ENCODE data around the gene SLAIN2.
A peak's percentile ranks its signal among the peaks of the same experiment; 100 is the strongest.
"Not testable (repeated sequence)": the region's sequence is repeated elsewhere in the genome, so short reads cannot be mapped to it uniquely, and the experiment has no call there.

The SLAIN2 gene

DNA sequence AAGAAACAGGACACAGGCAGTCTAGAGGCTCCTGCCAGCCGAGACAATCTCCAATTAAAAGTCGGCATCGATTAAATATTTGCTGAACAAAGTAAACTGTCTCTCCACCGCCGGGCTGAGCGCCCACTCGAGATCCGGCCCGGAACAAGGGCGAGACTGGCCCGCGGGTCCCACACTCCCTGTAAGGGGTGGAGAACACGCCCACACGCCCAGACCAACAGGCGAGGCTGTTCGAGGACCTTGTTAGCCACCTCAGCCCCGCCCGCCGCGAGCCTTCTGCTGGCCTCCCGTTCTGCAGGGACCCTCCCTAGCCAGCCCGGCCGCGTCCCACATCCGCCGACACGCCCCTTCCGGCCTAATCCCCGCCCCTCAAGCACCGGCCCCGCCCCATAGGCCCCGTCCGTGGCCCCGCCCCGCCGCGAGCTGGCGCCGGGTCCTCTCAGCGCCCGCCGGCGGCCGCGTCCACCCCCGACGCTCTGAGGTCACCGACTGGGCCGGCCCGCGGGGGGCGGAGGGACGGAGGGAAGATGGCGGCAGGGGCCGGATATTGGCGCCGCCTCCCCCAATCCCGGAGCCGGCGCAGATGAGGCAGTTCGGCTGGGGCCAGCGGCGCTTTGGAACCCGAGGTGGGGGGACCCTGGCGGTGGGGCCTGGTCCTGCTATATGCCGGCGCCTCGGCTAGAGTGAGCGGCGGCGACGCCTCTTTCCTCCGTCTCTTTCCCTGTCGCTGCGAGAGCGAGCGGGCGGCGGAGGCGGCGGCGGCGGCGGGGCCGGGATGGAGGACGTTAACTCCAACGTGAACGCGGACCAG is at the start of gene SLAIN2:
TSS of gene SLAIN2 (plus strand) at position 565 of the 811 bp plus-strand sequence. CDS start at position 776, 211 bp downstream.
- peak; percentile 95 to 100 for DNase-seq (ENCODE audit: low read depth in 2 of 2)

DNA sequence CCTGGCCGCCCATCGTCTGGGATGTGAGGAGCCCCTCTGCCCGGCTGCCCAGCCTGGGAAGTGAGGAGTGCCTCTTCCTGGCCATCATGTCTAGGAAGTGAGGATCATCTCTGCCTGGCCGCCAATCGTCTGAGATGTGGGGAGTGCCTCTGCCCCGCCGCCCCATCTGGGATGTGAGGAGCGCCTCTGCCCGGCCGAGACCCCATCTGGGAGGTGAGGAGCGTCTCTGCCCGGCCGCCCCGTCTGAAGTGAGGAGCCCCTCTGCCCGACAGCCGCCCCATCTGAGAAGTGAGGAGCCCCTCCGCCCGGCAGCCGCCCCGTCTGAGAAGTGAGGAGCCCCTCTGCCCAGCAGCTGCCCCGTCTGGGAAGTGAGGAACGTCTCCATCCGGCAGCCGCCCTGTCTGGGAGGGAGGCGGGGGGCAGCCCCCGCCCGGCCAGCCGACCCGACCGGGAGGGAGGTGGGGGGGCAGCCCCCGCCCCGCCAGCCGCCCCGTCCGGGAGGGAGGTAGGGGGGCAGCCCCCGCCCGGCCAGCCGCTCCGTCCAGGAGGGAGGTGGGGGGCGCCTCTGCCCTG is 49.0 kb upstream of the SLAIN2 start:
- DNase-seq (ENCODE audit: low read depth in 2 of 2), result not testable (repeated sequence)

DNA sequence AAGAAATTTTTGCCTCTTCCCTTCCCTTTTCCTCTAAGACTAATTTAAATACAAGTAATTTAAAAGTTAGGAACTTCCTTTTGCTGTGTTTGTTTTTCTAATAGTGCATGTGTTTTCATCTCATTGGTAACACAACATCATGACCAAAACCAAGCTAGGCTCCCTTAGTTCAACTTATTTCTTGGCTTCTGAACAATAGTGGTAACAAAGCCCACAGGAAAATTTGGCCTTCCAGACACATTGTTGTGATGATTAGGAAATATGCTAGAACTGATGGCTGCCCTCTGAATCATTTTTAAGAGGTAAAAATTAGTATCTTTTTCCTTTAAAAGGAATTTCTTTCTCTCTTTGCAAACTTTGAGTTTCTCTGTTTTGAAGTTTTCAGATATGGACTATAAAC is 46.2 kb upstream of the SLAIN2 start:
- no peak for DNase-seq (ENCODE audit: low read depth in 2 of 2)

DNA sequence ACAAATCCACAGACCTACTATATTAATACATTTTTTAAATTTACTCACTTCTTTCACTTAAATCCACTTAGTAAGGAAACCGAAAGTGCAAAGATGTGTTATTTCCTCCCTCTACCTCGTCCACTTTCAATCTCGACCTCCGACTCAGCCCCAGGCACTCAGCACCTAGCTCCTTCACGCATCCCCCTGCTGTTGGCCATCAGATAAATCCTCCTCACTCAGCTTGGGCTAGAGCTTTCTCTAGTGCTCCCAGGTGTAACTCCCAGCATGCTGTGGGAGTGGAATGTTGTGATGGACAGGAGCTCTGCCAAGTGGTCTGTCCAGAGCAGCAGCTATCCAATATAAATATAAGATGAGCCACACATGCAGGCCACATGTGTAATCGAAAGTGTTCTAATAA is 45.0 kb upstream of the SLAIN2 start:
- DNase-seq (ENCODE audit: low read depth in 2 of 2), result no peak

DNA sequence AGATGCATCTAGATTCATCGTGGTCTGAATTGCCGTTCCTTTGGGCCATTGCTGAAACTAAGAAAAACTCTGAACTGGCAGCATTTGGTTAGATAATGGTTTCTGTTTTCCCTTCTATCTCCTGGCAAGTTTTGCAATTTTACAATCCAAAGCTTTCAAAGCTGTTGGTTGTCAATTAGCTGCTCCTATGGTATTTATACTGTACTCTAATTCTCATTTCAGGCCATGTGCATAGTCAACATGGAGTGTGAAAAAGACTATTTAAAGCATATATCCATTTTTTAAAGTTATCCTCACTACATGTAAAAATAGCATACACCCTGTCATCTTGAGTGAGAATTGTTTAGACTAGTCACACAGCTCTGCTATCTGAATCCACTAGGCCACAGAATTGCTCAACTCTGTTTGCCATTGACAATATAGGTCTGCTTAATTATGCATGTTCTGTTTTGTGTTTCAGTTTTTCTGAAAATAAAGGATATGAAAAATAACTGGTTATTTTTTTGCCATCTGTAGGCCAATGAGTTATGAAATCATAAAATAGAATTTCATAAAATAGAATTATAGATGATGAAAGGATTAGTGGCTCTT is 44.0 kb upstream of the SLAIN2 start:
- no peak for DNase-seq (ENCODE audit: low read depth in 2 of 2)

DNA sequence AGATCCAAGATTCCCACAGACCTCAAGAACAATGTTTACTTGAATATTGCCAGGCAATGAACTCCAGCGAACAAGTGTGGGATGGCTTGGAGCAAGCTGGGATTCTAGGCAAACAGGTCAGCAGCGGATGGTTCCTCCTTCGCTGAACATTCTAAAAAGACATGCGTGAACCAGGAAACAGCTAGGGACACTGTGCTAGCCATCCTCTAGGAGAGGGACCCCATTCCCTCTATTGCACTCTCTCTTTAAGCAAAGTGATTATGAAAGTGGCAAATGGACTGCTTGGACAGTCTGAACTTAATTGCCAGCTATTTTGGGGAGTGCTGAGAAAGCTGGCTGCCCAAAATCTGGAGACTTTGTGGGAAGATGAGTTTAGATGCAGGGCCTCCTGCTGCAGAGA is 41.8 kb upstream of the SLAIN2 start:
- no peak for DNase-seq (ENCODE audit: low read depth in 2 of 2)

DNA sequence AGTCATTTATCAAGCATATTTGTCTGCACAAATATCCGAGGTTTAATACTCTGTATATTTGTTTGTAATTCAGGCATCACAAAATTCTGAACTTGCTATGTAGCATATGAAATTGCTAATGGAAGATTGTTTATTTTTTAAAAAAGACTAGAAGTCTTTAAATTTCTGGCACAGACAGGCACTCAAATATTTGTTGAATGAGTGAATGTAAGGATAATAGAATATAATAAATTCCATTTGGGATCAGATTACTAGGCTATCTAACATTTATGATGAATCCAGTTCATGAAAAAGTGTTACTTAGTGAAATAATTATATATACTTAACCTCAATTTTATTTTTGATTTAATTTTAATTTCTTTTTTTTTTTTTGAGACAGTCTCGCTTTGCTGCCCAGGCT is 41.3 kb upstream of the SLAIN2 start:
- no peak for DNase-seq (ENCODE audit: low read depth in 2 of 2)

DNA sequence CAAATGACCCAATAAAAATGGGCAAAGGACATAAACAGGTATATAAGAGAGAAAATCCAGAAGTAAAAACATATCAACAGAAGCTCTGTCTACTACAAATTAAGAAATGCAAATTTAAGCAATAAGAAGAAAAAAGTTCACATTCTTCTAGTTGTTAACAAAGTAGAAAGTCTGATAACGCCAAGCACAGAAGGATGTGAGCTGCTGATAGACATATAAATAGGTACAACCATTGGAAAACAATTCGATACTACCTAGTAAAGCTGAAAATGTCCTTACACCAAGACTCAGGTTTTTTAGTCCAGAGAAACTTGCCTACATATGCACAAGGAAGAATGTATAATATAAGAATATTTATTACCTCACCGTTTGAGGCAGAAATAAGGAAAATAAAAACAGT is 35.8 kb upstream of the SLAIN2 start:
- DNase-seq (ENCODE audit: low read depth in 2 of 2), result no peak

DNA sequence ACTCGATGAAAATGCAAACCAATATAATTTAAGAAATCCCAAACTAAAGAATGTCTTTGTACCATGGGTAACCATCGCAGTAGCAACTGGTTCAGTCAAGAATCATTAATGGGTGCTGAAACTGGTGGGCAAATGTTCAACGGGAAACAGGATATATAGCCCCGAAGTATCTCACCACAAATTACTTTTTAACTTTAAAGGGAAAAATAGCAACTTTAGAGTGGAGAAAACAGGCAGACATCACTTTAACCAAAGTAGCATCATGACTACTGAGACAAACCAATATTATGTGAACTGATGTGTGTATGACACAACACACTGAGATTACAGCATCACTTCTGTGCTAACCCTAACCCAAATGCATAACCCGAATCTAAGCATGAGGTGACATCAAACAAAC is 33.8 kb upstream of the SLAIN2 start:
- DNase-seq (ENCODE audit: low read depth in 2 of 2), result no peak

DNA sequence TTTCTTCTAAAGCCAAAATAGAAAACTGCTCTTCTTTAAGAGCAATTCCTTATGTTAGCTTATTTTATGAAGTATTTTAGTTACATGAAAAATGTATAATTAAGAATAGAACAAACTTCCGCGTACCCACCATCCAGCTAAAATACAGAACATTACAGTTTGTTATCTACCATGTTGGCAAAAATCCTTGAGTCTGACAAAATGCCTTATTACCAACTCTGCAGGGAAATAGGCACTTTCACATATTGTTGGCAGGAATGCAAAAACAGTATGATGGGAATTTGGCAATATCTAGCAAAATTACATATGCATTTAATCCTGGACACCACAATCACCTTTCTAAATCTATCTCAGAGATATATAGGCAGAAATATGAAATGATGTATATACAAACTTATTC is 32.4 kb upstream of the SLAIN2 start:
- no peak for DNase-seq (ENCODE audit: low read depth in 2 of 2)

DNA sequence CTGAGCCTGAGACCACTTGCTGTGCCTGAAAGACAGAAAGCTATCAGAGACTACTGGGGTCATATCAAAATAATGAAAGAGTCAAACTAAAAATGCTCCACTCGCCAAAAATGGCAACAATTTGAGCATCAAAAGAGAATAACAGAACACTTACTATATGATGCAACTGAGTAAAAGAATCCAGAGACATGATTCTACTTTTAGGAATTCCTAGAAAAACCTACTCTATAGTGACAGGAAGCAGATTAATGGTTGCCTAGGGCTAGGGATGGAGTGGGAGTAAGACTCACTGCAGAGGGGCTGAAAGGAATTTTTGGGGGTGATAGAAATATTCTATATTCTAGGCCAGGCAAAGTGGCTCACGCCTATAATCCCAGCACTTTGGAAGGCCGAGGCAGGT is 29.4 kb upstream of the SLAIN2 start:
- DNase-seq (ENCODE audit: low read depth in 2 of 2), result no peak

DNA sequence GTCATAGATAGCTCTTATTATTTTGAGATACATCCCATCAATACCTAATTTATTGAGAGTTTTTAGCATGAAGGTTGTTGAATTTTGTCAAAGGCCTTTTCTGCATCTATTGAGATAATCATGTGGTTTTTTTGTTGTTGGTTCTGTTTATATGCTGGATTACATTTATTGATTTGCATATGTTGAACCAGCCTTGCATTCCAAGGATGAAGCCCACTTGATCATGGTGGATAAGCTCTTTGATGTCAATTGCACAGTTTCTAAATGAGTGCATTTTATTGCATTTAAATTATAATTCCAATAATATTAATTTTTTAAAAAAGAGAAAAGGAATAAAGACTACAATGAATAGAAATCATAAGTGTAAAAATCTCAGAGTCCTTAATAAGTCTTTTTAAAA is 26.6 kb upstream of the SLAIN2 start:
- DNase-seq (ENCODE audit: low read depth in 2 of 2), result not testable (repeated sequence)

DNA sequence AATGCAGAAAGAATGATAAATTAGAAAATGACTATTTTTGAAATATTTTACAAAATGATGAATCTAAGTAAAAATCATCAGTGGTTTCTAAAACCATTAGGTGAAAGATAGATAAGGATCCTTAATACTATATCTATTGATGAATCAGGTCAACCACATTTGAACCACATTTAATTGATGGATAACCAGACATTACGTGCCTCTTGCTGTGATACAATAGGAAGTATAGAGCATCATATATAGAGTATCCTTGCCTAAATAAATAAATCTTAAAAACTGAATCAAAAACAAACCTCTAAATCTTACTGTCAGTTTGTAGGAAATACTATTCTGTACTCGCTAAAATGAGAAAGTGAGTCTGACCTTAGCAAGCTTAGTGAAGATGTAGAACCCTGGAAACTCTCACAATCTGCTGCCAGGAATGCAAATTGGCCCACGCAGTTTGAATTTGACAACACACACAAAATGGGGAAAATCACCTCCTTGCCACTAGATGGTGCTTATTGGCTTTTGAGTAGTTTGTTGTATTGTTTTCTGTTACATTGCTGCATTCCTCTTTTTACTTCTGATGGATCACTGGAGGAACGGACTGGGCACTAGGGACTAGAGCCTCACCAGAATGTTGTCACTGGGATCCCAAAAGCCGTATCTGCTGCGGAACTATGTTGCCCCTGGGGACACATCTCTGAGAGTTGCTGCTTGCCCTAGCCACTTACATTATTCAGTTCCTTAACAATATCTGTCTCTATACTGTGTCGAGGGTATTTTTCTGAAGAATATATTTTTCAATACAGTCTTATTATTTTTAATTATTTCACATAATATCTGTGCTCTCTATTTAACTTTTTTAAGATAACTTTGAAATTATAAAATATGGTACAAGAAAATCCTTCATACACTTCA is 25.4 kb upstream of the SLAIN2 start:
- DNase-seq (ENCODE audit: low read depth in 2 of 2), result no peak

DNA sequence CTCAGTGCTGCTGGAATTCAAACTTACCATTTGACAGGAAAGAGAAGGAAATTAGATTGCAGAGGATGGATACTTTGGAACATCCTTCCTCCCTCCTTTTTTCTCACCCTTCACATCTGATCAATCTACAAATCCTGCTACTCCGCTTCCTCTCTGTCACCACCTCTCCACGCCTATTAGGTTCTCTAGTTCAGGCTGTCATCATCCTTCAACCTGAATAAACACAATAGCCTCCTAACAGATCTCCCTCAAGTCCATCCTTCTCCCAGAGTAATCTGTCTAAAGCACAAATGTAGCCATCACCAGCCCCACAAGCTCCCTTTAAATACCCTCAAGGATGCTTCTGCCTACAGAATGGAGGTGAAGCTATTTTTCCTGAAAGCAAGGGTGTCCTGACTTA is 20.0 kb upstream of the SLAIN2 start:
- no peak for DNase-seq (ENCODE audit: low read depth in 2 of 2)

DNA sequence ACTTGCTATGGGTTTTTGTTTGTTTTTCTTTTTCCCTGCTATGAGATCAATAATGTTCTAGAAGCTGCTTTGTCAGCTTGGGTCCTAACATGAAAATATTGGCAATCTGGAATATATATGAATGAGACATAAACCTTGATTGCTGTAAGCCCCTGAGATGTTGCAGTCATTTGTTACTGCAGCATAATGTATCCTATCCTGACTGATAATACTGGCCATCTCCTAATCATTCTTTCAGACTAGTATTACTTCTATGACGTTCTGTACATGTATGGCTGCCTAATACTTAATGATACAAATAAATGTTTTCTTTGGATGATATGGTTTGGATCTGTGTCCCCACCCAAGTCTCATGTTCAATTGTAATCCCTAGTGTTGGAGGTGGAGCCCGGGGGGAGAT is 19.3 kb upstream of the SLAIN2 start:
- no peak for DNase-seq (ENCODE audit: low read depth in 2 of 2)

DNA sequence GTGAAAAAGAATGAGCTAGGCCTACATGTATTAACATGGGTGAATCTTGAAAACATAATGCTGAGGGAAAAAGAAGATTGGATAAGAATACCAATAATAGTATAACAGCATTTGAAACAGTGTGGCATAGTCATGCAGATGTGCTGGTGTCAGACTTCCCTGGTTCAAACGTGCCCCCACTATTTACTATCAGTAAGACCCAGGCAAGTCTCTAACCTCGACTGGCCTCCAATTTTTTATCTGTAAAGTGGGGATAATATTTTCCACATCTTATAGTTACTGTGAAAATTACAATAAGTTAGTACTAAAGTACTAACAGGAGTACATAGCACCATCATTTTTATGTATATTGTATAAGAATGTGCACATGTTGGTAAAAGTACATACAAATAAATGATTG is 17.0 kb upstream of the SLAIN2 start:
- DNase-seq (ENCODE audit: low read depth in 2 of 2), result no peak

DNA sequence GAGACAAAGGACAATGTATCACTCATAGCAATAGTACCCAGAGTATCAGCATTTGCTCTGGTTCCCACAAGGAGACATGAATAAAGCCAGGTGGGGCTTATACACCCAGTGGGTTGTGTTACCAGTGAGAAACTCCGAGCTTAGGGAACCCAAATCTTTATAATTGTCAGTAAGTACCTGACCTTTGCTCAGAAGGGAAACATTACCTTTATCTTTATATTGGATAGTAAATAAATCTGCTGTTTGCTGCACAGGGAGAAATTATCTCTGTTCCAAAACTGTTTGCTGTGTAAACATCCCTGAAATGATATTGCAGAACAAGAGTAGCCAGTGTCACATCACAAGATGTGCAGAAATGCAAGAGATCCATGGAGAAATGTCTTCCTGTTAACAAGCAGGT is 12.1 kb upstream of the SLAIN2 start:
- no peak for DNase-seq (ENCODE audit: low read depth in 2 of 2)

DNA sequence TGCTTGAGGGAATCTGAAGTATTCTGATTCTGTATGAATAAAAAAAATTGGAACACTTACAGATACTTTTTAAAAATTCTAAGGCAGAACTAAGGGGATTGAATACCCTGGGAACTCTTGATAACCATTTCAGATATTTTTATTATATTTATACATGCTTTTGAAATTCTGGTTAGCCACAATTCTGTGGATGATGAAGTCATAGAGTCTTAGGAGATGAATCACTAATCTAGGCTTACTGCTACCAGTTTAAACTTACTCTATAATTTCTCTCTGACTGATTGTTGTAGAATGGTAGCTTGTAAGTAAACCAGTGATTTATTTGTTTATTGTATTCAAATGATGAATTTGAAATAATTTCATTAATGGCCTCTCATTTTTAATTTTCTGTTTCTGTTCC is 11.4 kb upstream of the SLAIN2 start:
- DNase-seq (ENCODE audit: low read depth in 2 of 2), result no peak

DNA sequence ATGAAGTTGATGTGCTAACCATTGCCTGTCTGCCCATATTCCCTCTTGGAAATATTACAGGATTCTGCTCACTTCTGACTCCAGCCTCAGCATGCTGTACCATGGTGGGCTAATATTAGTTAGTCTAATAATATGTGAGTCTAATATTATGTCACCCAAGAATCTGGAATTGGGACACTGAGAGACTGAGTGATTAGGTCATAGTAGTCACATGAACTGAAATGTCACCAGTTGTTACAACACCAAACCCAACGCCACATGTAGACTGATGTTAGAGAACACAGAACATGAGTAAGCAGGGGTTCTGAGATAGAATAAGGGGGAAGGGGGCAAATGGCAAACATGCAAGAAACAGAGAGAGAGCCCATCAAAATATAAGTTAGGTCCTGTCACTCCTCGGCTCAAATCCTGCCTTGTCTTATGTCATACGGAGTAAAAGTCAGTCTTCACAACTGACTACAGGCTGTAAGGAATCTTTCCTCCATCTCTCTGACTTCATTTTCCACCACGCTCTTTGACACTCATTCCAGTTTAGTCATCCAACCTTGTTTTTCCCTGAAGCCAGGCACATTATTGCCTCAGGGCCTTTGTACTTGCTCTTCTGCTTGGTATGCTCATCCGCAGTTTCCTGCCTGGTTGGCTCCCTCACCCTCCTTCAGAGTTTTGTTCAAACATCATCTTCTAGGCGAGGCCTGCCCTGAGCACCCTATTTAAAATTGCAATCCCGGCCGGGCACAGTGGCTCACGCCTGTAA is 9.6 kb upstream of the SLAIN2 start:
- DNase-seq (ENCODE audit: low read depth in 2 of 2), result no peak

DNA sequence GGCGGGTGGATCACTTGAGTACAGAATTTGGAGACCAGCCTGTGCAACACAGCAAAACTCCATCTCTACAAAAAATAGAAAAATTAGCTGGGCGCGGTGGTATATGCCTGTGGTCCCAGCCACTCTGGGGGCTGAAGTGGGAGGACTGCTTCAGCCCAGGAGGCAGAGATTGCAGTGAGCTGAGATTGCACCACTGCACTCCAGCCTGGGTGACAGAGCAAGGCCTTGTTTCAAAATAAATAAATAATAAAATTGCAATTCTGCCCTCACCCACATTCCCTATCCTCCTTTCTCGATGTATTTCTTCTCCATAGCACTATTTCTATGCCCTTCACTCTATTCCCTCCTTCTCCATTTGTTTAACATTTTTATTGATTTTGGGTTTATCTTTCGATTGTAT is 8.7 kb upstream of the SLAIN2 start:
- no peak for DNase-seq (ENCODE audit: low read depth in 2 of 2)

DNA sequence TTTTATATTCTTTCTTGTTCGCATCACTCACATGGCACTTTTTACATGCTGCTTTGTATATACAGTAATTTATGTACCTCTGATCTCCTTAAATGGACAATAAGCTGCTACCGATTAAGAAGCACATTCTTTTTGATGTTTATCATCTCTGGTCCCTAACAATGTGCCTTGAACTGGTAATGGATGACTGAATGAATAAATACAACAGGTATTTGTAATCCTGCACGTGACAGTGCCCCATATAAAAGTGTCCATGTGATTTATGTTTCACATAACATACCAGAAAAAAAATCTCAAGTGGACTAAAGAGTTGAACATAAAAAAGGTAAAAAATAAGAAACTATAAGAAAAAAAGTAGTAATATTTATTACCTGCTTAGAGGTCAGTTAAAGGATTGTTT is 7.7 kb upstream of the SLAIN2 start:
- no peak for DNase-seq (ENCODE audit: low read depth in 2 of 2)

DNA sequence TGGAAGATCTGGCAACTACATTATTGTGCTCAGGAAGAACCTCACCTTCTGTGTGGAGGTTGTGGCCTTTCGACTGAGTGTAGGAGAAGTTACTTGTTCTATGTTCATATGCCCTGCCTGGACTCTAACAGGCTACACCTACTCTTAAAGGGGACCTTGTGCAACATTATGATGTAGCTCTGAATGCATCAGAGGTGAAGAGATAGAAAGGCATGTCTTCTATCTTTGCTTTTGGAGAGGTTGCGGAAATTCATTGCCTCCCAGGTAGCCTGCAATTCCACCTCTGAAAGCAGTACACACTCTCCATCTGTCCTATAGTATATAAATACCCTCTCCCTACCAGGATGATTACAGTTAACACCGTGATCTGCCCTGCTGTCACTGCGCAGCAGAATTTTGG is 7.1 kb upstream of the SLAIN2 start:
- DNase-seq (ENCODE audit: low read depth in 2 of 2), result no peak
